GM12878 (cell line): ENCODE results near the gene EHBP1. TPM values are rescaled to one million over a fixed set of nuclear protein-coding genes. Genes with fewer than 3 reads are reported as not detected.

ENCODE experiments used
- ATAC-seq: fragments of 200-7000 bp; cut with Tn5 transposase; 3 replicates; pipeline ENCODE4 v1.9.1; 2020; ENCODE audit warnings: mild to moderate bottlenecking, moderate library complexity
- BruUV-seq: library from RNA; stranded (reverse); fragments of 400-500 nt; replicated peaks from 2 replicates; lab custom pipeline; 2021; lab: Mats Ljungman, UMichigan
- CTCF ChIA-PET: fragments of 300-600 bp; sonication (Branson Sonifier 250); formaldehyde crosslinking; extraction: SDS; loops from one replicate; lab custom pipeline; 2021; ENCODE audit warnings: inconsistent platforms; lab: Yijun Ruan, JAX
- POLR2A ChIA-PET: fragments of 350-600 bp; formaldehyde crosslinking; extraction: SDS; loops from one replicate; lab custom pipeline; 2021; ENCODE audit warnings: inconsistent platforms; lab: Charles Lee
- RAD21 ChIA-PET: fragments of 300-600 bp; sonication (Branson Sonifier 250); formaldehyde crosslinking; loops from one replicate; lab custom pipeline; 2023; ENCODE audit warnings: antibody characterized with exemption; ENCODE audit not compliant: unreplicated experiment; lab: Charles Lee
- SMC1A ChIA-PET: fragments of 300-600 bp; sonication (Branson Sonifier 250); formaldehyde crosslinking; loops from one replicate; lab custom pipeline; 2023; ENCODE audit not compliant: unreplicated experiment, uncharacterized antibody; lab: Charles Lee
- DNase-seq: peaks from one replicate; pipeline ENCODE4 v3.0.0-alpha.2; 2011; ENCODE audit warnings: low read depth, low spot score
- FAIRE-seq: peaks from 3 replicates; lab custom pipeline; 2011; peaks lifted over from hg19 to GRCh38; lab: Jason Lieb, UNC
- H2AFZ ChIP-seq: 2 replicates; pipeline ENCODE4 v1.6.0; 2011; ENCODE audit warnings: low read depth, low read length, control low read depth; ENCODE audit not compliant: control insufficient read depth
- H3K27ac ChIP-seq: 2 replicates; pipeline ENCODE4 v1.5.1; 2011; ENCODE audit warnings: control low read depth; ENCODE audit not compliant: control insufficient read depth, insufficient read depth
- H3K27me3 ChIP-seq, 2 experiments: replicated peaks in 1 of 2; 2 replicates each; pipeline versions ENCODE4 v1.6.0 to v1.6.1; 2011; ENCODE audit warnings: low read length in 1 of 2; ENCODE audit not compliant: control insufficient read depth in 2 of 2, insufficient read depth in 2 of 2
- H3K36me3 ChIP-seq, 2 experiments: 2 replicates each; pipeline ENCODE4 v1.5.1; 2011; ENCODE audit warnings: low read length in 1 of 2; ENCODE audit not compliant: control insufficient read depth in 2 of 2, insufficient read depth in 2 of 2
- H3K4me1 ChIP-seq: 2 replicates; pipeline ENCODE4 v1.6.1; 2011; ENCODE audit warnings: mild to moderate bottlenecking, low read length, moderate library complexity, mixed read lengths; ENCODE audit not compliant: control insufficient read depth, insufficient read depth
- H3K4me2 ChIP-seq: 2 replicates; pipeline ENCODE4 v1.6.0; 2011; ENCODE audit warnings: control low read depth; ENCODE audit not compliant: control insufficient read depth, insufficient read depth
- H3K4me3 ChIP-seq: fragments of 200-600 bp; sonication (generic); 2 replicates; pipeline ENCODE4 v1.5.1; 2016
- H3K79me2 ChIP-seq: 2 replicates; pipeline ENCODE4 v1.6.0; 2011; ENCODE audit warnings: low read length; ENCODE audit not compliant: control insufficient read depth, insufficient read depth
- H3K9ac ChIP-seq: 2 replicates; pipeline ENCODE4 v1.8.0; 2011; ENCODE audit warnings: low read length, control low read depth, mixed read lengths; ENCODE audit not compliant: control insufficient read depth, insufficient read depth
- H3K9me3 ChIP-seq: replicated peaks from 3 replicates; pipeline ENCODE4 v1.5.1; 2011; ENCODE audit warnings: mild to moderate bottlenecking, low read length; ENCODE audit not compliant: control insufficient read depth, insufficient read depth
- H4K20me1 ChIP-seq: 2 replicates; pipeline ENCODE4 v1.6.0; 2011; ENCODE audit not compliant: control insufficient read depth, insufficient read depth
- BMI1 ChIP-seq: fragments of 450-650 bp; IDR thresholded peaks from 2 replicates; pipeline ENCODE4 v1.6.1; 2016; ENCODE audit warnings: mild to moderate bottlenecking, moderate library complexity, borderline replicate concordance
- IKZF1 ChIP-seq: fragments of 450-650 bp; conservative IDR thresholded peaks from 2 replicates; pipeline ENCODE4 v1.6.1; 2017; ENCODE audit warnings: antibody characterized with exemption, mild to moderate bottlenecking
- NFXL1 ChIP-seq: fragments of 450-650 bp; IDR thresholded peaks from 2 replicates; pipeline ENCODE4 v1.6.1; 2017; ENCODE audit warnings: antibody characterized with exemption, mild to moderate bottlenecking, borderline replicate concordance
- NFYA ChIP-seq: IDR thresholded peaks from 2 replicates; pipeline ENCODE4 v1.6.1; 2011; ENCODE audit warnings: low read depth, mild to moderate bottlenecking, low read length, improper control_type of control experiment, borderline replicate concordance
- RAD51 ChIP-seq: fragments of 450-650 bp; IDR thresholded peaks from 2 replicates; pipeline ENCODE4 v1.6.1; 2016; ENCODE audit warnings: moderate library complexity, mild to moderate bottlenecking, inconsistent platforms
- ZZZ3 ChIP-seq: IDR thresholded peaks from 2 replicates; pipeline ENCODE4 v1.6.1; 2011; ENCODE audit warnings: low read depth; ENCODE audit not compliant: control insufficient read depth, insufficient read length
- WGBS: methylation state at CpG from one replicate; pipeline ENCODE4 v1.1.6; 2016; ENCODE audit warnings: low lambda C conversion rate; ENCODE audit not compliant: insufficient replicate concordance, insufficient coverage; ENCODE audit errors: missing lambda C conversion rate; 5-methylcytosine and 5-hydroxymethylcytosine counted together
- in situ Hi-C: fragments of 300-500 bp; cut with MboI; formaldehyde crosslinking; loops from 9 replicates; pipeline ENCODE4 v1.14.3; 2018; ENCODE audit warnings: mixed read lengths
- intact Hi-C: fragments of 100-400 bp; cut with micrococcal nuclease; formaldehyde crosslinking; loops from one replicate; pipeline ENCODE4 v1.14.2; 2022; ENCODE audit not compliant: unreplicated experiment
- polyA plus RNA-seq, 11 experiments: library from polyadenylated mRNA; depleted of rRNA in 4 of 11; unstranded in 6 of 11; stranded (reverse) in 5 of 11; fragments of >200 nt; fragmentation: Nextera tagmentation in 4 of 11; fragmentation: Illumina TruSeq in 1 of 11; extraction: Ambion mirVana in 4 of 11; extraction: Trizol in 1 of 11; gene quantifications; 1 replicate in 1 of 11; 2 replicates in 10 of 11; pipeline versions ENCODE4 v1.2.1 to v1.2.3, GENCODE V29; 2011 to 2016; ENCODE audit warnings: inconsistent platforms in 2 of 11, missing spikeins in 2 of 11, low read depth in 1 of 11
- total RNA-seq, 4 experiments: library from RNA; depleted of rRNA in 3 of 4; stranded (reverse); fragments of >200 nt in 3 of 4; fragmentation: Illumina TruSeq in 1 of 4; extraction: Trizol in 1 of 4; gene quantifications; 2 replicates each; pipeline versions ENCODE4 v1.2.1 to v1.2.3, GENCODE V29; 2013 to 2021
- TF ChIP-seq, protein P1 (sequence below): IDR thresholded peaks from 2 replicates; pipeline ENCODE4 v1.6.1; 2011; ENCODE audit warnings: low read depth, mild to moderate bottlenecking, low read length, moderate library complexity, borderline replicate concordance; ENCODE audit errors: extremely low read depth
- TF ChIP-seq, protein P2 (sequence below): IDR thresholded peaks from 2 replicates; pipeline ENCODE4 v1.6.1; 2012; ENCODE audit warnings: low read depth, low read length, improper control_type of control experiment
- TF ChIP-seq, protein P3 (sequence below): fragments of 450-650 bp; IDR thresholded peaks from 2 replicates; pipeline ENCODE4 v1.6.1; 2017; ENCODE audit warnings: antibody characterized with exemption, mild to moderate bottlenecking, moderate library complexity

The EHBP1 gene
- total and polyA plus RNA-seq, 10 of the 15 experiments (the other 5 are each of a cell fraction or from before 2014, with no cell fraction given) = 5.7 to 26.1 (median 13.6) TPM

DNA sequence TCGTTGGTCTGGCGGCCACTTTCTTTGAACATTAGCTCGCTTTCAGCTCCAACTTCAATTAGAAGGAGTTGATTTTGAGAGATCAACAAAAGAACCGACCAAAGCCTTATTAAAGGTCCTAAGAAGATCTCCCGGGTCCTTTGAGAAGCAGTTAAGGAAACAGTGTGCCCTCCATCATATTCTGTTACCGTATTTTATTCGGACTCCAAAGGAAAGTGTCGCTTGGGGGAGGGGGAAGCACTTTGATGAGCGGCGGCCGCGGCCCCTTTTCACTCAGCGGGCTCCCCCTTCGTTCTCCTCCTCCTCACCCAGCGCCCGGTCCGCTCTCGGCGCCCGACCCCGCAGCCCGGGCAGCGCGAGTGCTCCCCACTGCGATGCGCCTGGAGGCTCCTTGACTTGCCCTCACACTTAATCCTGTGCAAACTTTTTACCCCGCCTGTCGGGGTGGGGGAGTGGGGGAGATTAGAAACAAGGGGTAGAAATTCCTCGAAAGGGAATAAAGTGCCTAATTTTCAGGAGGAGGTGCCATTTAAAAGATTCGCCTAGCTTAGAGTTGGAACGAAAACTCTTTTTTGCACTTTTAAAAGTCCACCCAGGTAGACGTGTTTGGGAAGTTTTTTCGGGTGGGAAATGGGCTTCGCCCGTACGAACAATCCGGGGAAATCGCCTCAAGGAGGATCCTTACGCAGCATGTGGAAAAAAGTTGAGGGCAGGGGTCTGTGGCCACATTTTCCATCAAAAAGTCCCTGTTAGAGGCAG lies 343.9 kb downstream of the EHBP1 start:
- CTCF ChIA-PET = no interaction called here
- BruUV-seq = no TSS peak
- DNase-seq (no peak), FAIRE-seq (no peak), ATAC-seq (no peak)
- H3K4me2 ChIP-seq = peak overlapping the region; percentile 98
- H4K20me1 ChIP-seq = no peaks in the 10 kb centered on the region
- SMC1A ChIA-PET = interaction anchor here (0.6 kb wide), 1 partner anchor 936 kb away, joined by 3 read pairs; no protein-coding TSS in a partner anchor
- RAD21 ChIA-PET = interaction anchor here (0.7 kb wide), 1 partner anchor 440 kb away, joined by 3 read pairs; no protein-coding TSS in a partner anchor
- WGBS = 32% methylated on average over 33 of the region's 39 CpGs
- H3K36me3 ChIP-seq = no peaks in the 10 kb centered on the region; a peak in 1 of 4 replicates
- TF ChIP-seq BMI1 (peak; percentile 28; the same call in 1 of the 2 replicates), IKZF1 (no peak)
- H3K27me3 ChIP-seq = peaks cover 0 to 17% of the 10 kb centered on the region in 2 experiments; a peak in 3 of 4 replicates
- H3K4me3 ChIP-seq = peak overlapping the region; percentile 71
- intact Hi-C loops (no loop called here), in situ Hi-C loops (no loop called here)
- POLR2A ChIA-PET = no interaction called here
- H3K9ac ChIP-seq = peak overlapping the region; percentile 6; the same call in 1 of the 2 replicates
- H3K4me1 ChIP-seq = peaks cover 8% of the 10 kb centered on the region
- H3K9me3 ChIP-seq = no peaks in the 10 kb centered on the region; the same call in 2 of the 3 replicates
- H3K79me2 ChIP-seq = no peaks in the 10 kb centered on the region
- peak overlapping the region; percentile 79 for H2AFZ ChIP-seq
- H3K27ac ChIP-seq = no peak overlapping the region

DNA sequence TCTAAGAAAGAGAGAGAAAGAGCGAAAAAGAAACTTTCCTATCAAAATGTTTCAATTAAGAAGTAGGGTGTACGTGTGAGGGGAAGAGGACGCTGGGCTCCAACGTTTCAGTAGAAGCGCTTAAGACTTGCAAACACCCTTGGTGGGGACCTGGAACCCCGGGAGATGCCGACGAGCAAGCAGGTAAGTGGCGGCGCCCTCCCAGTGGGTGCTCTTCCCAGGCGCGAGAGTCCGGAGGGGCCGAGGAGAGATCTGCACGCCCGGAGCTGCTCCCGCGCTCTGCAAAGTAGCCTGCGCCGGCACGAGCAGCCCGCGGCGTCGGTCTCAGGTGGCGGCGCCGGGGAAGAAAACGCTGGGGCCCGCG lies 344.4 kb downstream of the EHBP1 start:
- no peak for FAIRE-seq
- H3K4me2 ChIP-seq = peak overlapping the region; percentile 98
- H4K20me1 ChIP-seq = no peaks in the 10 kb centered on the region
- in situ Hi-C loops (no loop called here), intact Hi-C loops (loop anchor here (10.0 kb wide), 2 partner anchors 265 to 595 kb away; no protein-coding TSS in a partner anchor)
- no TSS peak for BruUV-seq
- peak overlapping the region; percentile 71 for H3K4me3 ChIP-seq
- H2AFZ ChIP-seq = peak overlapping the region; percentile 79
- ChIA-PET POLR2A (interaction anchor here (0.5 kb wide), 1 partner anchor 1465 kb away, joined by 3 read pairs; no protein-coding TSS in a partner anchor), SMC1A (no interaction called here), RAD21 (no interaction called here), CTCF (no interaction called here)
- H3K27me3 ChIP-seq = peaks cover 0 to 22% of the 10 kb centered on the region in 2 experiments; a peak in 3 of 4 replicates
- H3K9me3 ChIP-seq = no peaks in the 10 kb centered on the region; the same call in 2 of the 3 replicates
- H3K27ac ChIP-seq = no peak overlapping the region
- DNase-seq = no peak
- H3K4me1 ChIP-seq = peaks cover 8% of the 10 kb centered on the region
- no peaks in the 10 kb centered on the region; a peak in 1 of 4 replicates for H3K36me3 ChIP-seq
- H3K9ac ChIP-seq = peak overlapping the region; percentile 6; the same call in 1 of the 2 replicates
- H3K79me2 ChIP-seq = no peaks in the 10 kb centered on the region
- ATAC-seq = no peak
- 3% methylated on average over 29 of the region's 31 CpGs for whole genome bisulfite sequencing
- TF ChIP-seq, protein P1, sequence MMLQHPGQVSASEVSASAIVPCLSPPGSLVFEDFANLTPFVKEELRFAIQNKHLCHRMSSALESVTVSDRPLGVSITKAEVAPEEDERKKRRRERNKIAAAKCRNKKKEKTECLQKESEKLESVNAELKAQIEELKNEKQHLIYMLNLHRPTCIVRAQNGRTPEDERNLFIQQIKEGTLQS = no peak
- TF ChIP-seq RAD51 (no peak), NFXL1 (no peak), ZZZ3 (no peak), NFYA (no peak)
- TF ChIP-seq, protein P2, sequence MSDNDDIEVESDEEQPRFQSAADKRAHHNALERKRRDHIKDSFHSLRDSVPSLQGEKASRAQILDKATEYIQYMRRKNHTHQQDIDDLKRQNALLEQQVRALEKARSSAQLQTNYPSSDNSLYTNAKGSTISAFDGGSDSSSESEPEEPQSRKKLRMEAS = no peak
- TF ChIP-seq, protein P3, sequence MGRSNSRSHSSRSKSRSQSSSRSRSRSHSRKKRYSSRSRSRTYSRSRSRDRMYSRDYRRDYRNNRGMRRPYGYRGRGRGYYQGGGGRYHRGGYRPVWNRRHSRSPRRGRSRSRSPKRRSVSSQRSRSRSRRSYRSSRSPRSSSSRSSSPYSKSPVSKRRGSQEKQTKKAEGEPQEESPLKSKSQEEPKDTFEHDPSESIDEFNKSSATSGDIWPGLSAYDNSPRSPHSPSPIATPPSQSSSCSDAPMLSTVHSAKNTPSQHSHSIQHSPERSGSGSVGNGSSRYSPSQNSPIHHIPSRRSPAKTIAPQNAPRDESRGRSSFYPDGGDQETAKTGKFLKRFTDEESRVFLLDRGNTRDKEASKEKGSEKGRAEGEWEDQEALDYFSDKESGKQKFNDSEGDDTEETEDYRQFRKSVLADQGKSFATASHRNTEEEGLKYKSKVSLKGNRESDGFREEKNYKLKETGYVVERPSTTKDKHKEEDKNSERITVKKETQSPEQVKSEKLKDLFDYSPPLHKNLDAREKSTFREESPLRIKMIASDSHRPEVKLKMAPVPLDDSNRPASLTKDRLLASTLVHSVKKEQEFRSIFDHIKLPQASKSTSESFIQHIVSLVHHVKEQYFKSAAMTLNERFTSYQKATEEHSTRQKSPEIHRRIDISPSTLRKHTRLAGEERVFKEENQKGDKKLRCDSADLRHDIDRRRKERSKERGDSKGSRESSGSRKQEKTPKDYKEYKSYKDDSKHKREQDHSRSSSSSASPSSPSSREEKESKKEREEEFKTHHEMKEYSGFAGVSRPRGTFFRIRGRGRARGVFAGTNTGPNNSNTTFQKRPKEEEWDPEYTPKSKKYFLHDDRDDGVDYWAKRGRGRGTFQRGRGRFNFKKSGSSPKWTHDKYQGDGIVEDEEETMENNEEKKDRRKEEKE = no peak
